NK-92 treated with Interleukin-12 subunit alpha and Interleukin-12 subunit beta, amount 100 ng/mL, for 24 hours (cell line): ENCODE results near the gene CELSR1.

ENCODE experiments used
- DNase-seq: peaks from one replicate; lab custom pipeline; 2025; lab: John Stamatoyannopoulos, UW

Gene CELSR1

DNA sequence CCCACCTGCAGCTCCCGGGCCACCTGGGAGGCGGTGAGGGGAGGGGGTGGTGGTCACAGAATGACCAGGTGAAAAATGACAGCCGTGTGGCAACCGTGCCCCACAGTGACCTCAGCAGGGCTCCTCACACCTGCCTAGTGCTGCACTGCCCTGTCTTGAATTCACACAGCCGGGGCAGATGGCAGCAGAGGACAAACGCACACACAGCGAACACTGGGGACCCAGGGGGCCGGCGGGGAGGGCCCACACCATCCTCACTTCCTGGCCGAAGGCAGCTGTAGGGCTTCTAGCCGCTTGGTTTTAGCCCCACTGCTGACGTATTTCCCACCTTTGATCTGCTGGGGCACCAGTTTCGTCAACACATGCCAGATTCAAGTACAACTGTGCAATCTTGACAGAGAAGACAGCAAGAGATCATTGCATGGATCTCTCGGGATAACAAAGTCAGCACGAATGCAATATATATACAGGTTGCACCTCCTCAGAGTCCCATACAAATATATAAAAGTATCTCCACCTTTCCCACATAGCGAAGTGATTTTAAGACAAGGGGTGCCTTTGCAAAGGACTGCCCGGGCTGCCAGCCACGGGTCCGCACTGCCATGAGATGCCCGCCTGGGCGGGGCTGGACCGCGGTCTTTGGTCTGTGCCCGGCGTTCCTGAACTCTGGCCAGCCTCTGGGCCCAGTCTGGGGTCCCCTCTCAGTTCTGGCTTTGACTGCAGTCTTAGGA, 175.1 kb downstream of the CELSR1 start:
- no peak for DNase-seq

DNA sequence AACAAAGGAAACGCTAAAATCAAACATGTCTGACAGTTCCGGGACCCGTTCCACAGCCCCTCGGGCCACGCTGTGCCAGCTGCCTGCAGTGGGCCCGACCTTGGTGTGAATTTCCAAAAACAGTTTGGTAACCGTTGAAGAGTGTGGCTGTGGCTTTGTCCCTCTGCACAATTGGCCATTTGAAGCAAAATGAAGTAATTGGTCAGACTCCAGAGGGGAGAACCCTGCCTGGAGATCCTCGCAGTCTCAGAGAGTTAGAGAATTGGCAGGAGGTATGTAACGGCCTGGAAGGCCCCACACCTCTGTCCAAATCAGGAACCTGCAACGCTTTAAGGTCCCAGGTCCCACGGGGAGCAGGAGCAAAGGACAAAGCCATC, 175.6 kb downstream of the CELSR1 start:
- no peak for DNase-seq

- DNase-seq: no peak
Observed at GRCh38 chr22:46360891-46361290, 176.5 kb downstream of the CELSR1 start.

DNA sequence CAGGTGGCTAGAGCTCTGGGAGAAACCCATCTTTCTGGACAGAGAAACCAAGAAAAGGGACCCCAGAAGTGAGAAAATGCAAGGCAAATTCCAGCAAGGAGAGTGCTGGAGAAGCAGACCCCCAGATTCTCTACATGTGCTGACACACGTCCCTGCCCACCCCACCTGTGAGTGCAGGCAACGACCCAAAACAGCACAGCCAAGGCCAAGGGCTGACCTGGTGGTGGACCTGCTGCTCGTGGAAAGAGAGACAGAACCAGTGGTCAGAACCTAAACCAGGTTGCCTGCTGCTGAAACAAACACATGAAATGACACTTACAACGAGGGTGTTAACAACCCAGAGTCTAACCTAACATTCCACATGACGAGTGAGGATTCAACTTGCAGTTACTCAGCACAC, 177.3 kb downstream of the CELSR1 start:
- DNase-seq: no peak

GRCh38 chr22:46359362-46359761, 178.1 kb downstream of the CELSR1 start:
- DNase-seq: no peak

- DNase-seq: no peak
Observed at GRCh38 chr22:46358766-46359165, 178.7 kb downstream of the CELSR1 start.

- DNase-seq: no peak
Observed at GRCh38 chr22:46357711-46358520, 179.5 kb downstream of the CELSR1 start.

- DNase-seq: no peak
Observed at GRCh38 chr22:46356496-46357480, 180.6 kb downstream of the CELSR1 start.

- DNase-seq: no peak
Observed at GRCh38 chr22:46355996-46356471, 181.4 kb downstream of the CELSR1 start.

DNA sequence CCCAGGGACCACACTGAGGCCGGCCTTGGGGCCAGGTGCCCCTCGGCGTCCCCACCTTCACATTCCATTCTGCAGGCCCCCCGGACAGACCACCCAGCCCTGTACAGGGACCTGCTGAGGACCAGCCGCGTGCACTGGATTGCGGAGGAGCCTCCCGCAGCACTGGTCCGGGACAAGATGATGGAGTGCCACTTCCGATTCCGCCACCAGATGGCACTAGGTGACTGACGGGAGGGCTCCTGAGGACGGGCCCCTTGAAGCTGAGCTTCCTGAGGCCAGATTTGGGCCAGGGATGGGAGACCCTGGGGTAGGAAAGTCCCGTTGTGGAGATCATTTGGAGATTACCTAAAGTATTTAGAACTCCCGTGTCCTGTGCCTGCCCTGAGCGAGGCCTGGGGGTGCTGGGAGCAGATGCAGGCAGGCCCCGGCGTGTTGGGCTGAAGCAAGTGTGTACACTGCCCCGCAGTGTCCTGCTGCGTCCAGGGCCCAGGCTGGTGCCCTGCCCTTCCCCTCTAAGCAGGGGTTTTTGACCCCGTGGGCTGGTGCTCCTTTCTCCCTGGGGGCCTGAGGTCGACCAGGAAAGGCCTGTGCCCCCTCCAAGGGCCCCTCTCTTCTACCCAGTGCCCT, 181.9 kb downstream of the CELSR1 start:
- no peak for DNase-seq

- no peak for DNase-seq
Observed at GRCh38 chr22:46354993-46355305, 182.5 kb downstream of the CELSR1 start.

DNA sequence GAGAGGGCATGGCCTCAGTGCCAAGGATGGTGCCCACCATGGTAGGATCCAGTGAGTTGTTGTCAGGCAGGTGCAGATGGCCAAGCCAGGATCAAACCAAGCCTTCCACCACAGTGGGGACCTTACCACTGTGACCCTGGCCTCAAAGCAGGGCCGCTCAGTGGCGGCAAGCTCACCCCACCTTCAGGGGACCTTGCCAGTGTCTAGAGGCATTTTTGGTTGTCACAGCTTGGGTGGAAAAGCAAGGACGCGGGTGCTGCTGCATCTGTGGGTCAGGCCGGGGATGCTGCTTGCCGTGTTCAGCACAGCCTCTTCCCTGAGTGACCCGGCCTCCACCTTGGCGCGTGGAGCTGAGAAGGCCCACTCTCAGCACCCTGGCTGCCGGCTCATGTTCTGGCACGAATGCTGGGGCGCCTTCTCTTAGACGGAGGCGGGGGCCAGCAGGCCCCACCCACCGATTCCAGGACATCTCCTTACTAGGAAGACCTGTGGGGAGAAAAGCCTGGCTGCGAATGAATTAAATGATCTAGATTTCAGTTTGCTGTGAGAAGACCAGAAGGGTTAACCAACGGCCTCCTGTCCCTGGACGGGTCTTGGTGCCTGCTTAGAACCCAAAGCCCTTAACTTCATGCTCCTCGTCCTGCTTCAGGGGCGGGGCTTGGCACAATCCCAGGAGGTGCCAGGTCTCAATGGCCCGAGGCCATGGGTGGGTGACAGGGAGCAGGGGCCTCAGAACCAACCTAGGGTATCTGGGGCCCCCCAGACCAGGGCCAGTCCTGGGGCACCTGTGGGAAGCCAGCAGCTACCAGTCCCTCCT, 183.0 kb downstream of the CELSR1 start:
- no peak for DNase-seq

- DNase-seq: no peak
Observed at GRCh38 chr22:46353483-46354105, 183.8 kb downstream of the CELSR1 start.

DNA sequence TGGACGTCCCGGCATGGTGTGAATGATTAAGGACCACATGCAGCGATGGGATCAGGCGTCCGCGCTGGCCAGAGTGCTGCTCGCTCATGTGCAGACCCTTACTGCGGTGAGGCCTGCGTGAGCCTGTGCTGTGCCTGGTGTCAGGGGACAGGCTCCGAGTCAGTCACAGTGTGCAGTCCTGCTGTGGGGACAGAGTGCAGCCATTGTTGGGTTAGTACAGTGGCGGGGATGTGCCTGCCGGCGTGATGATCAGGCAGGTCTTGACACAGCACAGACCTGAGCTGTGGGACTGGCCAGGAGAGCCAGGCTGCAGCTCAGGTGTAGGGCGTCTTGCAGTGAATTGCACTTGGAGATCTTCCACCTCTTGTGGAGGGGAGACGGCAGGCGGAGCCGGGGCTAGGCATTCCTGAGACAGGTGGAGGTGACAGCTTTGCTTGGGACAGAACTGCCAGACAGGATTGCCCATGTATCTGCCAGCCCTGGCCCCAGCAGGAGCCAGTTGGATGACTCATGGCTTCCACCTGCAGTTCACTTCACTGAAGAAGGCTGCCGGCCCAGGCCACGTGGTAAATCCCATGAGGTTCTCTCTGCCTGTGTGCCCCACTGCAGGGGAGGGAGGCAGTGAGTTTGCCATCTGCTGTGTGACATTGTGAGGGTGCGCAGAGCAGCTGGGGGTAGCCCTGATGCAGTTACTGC, 184.6 kb downstream of the CELSR1 start:
- DNase-seq: no peak

GRCh38 chr22:46352276-46352675, 185.1 kb downstream of the CELSR1 start:
- DNase-seq: no peak

GRCh38 chr22:46351767-46352166, 185.7 kb downstream of the CELSR1 start:
- DNase-seq: no peak

- no peak for DNase-seq
Observed at GRCh38 chr22:46351131-46351735, 186.2 kb downstream of the CELSR1 start.

DNA sequence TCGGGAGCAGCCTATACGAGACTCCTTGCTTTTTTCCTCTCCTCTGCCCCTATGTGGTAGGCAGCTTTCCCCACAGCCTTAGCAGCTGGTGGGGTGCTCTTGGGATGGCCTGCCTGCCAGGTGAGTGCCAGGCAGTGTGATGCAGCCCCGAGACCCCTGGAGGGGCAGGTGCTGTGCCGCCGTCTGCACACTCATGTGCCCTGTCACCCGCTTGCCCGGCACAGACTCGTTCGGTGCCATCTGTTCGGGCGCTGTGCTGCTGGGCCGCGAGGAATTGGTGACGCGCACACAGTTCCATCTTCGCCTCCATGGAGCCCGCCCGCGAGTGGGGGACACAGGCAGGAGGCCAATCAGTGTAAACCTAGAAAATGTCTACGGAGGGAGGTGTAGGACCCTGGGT, 186.8 kb downstream of the CELSR1 start:
- DNase-seq: no peak

DNA sequence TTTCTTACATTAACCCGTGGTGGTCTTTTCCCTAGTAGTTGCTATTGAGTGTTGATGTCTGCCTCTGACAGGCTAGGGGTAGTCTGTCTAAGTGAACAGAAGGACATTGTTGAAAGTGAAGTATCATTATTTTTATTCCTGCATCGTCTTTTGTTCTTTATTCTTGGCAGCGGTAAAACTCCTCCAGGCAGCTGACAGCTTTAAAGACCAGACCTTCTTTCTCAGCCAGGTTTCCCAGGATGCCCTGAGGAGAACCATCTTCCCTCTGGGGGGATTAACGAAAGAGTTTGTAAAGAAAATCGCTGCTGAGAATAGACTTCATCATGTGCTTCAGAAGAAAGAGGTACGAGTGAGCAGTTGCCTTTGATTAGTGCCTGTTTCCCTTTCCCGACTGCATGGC, 187.3 kb downstream of the CELSR1 start:
- no peak for DNase-seq
